T-helper 1 cell treated with Interleukin-12 subunit alpha and Interleukin-12 subunit beta and Interleukin-4 antibody, amounts not matched to agents 30 μg/mL and 1 μg/mL, for 36 hours (primary cell): Measurements from ENCODE around the gene LDLRAD4.

Source experiments
- H3K27ac Mint-ChIP-seq: one replicate; pipeline ENCODE4 v1.8.0; 2021; ENCODE audit warnings: mild to moderate bottlenecking, mixed read lengths
- H3K27me3 Mint-ChIP-seq: one replicate; pipeline ENCODE4 v1.8.0; 2021; ENCODE audit warnings: low read depth, mixed read lengths
- H3K36me3 Mint-ChIP-seq: one replicate; pipeline ENCODE4 v1.8.0; 2021; ENCODE audit warnings: low read depth, mixed read lengths
- H3K4me1 Mint-ChIP-seq: one replicate; pipeline ENCODE4 v1.8.0; 2021; ENCODE audit warnings: low read depth, mixed read lengths
- H3K4me3 Mint-ChIP-seq: one replicate; pipeline ENCODE4 v1.8.0; 2021; ENCODE audit warnings: mild to moderate bottlenecking, moderate library complexity, mixed read lengths
- H3K9me3 Mint-ChIP-seq: one replicate; pipeline ENCODE4 v1.8.0; 2021; ENCODE audit warnings: mixed read lengths

Gene LDLRAD4

DNA sequence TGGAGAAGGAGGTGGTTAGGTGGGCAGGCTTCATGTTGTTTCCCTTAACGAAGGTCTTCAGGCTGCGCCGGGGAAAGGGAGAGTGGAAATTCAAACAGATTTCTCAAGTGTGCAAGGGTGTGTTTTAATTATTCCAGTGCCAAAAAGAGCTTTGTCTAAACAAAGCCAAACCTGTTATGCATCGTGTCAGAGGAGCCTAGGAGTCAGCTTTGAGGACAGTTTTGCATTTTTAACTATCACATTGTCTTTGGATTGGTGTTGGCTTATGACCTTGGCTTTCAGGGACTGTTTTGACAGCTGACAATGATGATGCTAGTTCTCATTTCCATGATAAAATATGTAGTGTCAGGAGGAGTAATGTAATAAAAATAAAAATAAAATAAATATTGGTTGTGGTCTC, 144.8 kb downstream of the LDLRAD4 start:
- Mint-ChIP-seq H3K27me3 (peaks cover 4% of the 10 kb centered on the region), H3K9me3 (no peaks in the 10 kb centered on the region), H3K36me3 (no peaks in the 10 kb centered on the region), H3K4me1 (peaks cover 9% of the 10 kb centered on the region), H3K27ac (no peak overlapping the region), H3K4me3 (no peak overlapping the region)

- Mint-ChIP-seq H3K4me1 (peaks cover 9% of the 10 kb centered on the region), H3K27ac (no peak overlapping the region), H3K4me3 (no peak overlapping the region), H3K27me3 (peaks cover 4% of the 10 kb centered on the region), H3K36me3 (no peaks in the 10 kb centered on the region), H3K9me3 (no peaks in the 10 kb centered on the region)
Observed at GRCh38 chr18:13364721-13365205, 146.2 kb downstream of the LDLRAD4 start.

DNA sequence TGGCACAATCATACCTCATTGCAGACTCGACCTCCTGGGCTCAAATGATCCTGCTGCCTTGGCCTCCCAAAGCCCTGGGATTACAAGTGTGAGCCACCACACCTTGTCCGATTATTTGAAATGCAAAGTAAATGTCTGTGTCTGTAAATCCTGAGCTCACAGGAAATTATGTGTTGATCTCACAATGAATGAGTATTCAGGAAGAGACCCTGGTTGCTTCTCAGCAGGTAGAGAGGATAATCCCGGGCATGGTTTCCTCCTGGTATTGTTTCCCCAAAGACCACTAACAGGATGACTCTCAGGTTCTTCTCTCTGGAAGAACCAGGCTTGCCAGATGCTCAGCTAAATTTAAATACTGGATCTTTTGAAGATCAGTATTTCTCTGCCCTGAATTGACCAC, 147.6 kb downstream of the LDLRAD4 start:
- no peaks in the 10 kb centered on the region for H3K36me3 Mint-ChIP-seq
- no peak overlapping the region for H3K4me3 Mint-ChIP-seq
- H3K9me3 Mint-ChIP-seq = no peaks in the 10 kb centered on the region
- H3K27me3 Mint-ChIP-seq = peaks cover 4% of the 10 kb centered on the region
- H3K4me1 Mint-ChIP-seq = peaks cover 9% of the 10 kb centered on the region
- H3K27ac Mint-ChIP-seq = no peak overlapping the region

- no peaks in the 10 kb centered on the region for H3K36me3 Mint-ChIP-seq
- no peak overlapping the region for H3K27ac Mint-ChIP-seq
- no peaks in the 10 kb centered on the region for H3K9me3 Mint-ChIP-seq
- no peak overlapping the region for H3K4me3 Mint-ChIP-seq
- peaks cover 4% of the 10 kb centered on the region for H3K27me3 Mint-ChIP-seq
- peaks cover 9% of the 10 kb centered on the region for H3K4me1 Mint-ChIP-seq
Observed at GRCh38 chr18:13366541-13366940, 148.0 kb downstream of the LDLRAD4 start.

DNA sequence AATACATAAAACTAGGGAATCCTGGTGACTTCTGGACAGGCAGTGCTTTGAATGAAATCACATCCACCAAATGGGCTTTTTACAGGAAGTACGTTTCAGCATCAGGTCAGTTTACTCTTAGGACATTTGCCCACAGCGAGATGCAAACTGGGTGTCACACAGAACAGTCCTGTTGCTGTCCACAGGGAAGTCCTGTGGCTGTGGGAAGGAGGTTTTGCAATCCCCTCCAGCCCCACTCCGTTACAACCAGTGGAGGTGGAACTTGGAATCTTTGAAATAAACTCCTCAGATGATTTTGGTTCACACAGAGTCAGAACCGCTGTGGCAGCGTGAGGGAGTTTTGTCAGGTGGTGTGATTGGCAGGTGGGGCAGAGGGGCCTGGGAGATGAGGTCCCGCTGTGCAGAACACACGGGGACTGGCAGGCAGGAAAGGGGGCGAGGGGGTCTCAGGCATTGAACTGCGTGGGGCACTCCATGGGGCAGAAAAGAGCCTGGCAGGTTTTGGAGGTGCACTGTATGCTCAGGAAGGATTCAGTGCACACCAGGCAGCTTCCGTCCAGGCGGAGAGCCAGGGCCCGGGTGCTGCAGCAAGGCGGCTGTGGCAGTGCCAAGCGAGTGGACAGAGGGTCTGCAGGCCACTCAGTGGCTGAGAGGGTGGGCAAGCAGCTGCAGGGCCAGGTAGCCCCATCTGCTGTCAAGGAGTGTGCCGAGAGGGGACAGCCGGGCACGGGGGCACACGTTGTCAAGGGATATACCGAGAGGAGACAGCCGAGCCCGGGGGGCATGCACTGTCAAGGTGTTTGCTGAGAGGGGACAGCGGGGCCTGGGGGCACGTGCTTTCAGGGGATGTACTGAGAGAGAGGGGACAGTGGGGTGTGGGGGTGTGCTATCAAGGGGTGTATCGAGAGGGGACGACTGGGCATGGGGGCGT, 148.7 kb downstream of the LDLRAD4 start:
- Mint-ChIP-seq H3K36me3 (no peaks in the 10 kb centered on the region), H3K4me3 (no peak overlapping the region), H3K27ac (no peak overlapping the region), H3K9me3 (no peaks in the 10 kb centered on the region), H3K27me3 (peaks cover 4% of the 10 kb centered on the region), H3K4me1 (peaks cover 11% of the 10 kb centered on the region)

DNA sequence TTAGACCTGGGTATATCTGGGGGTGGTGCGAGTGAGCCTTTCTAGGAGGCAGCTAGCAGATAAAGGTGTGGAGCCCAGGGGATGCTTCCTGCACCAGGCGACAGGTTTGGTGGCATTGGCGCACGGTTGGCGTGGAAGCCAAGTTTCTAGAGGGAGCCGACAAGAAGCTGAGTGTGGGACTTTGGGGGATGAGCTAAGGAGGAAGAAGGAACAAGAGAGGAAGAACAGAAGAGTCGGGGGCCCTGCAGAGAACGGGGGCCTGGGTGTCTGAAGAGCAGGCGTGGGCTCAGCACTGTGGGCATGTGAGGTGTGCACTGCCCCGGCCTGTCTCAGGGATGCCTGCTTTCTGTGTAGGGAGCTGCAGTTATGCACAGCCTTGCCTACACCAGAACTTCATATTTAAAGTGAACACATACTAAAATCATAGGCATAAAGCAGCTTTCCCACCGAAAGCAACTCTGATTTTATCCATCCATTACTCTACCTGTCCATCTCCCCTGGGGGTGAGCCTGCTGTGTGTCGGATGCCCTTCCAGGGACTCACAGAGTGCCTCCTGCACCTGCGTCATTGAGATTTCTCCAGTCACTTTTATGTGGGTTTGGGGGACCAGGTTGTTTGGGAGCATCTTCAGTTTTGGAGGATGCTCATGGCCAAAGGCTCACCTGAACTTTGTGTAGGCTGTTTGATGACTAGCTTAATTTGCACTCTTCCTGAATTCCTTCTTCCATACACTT, 149.7 kb downstream of the LDLRAD4 start:
- Mint-ChIP-seq H3K27me3 (peaks cover 4% of the 10 kb centered on the region), H3K27ac (no peak overlapping the region), H3K4me1 (peaks cover 16% of the 10 kb centered on the region), H3K4me3 (no peak overlapping the region), H3K9me3 (no peaks in the 10 kb centered on the region), H3K36me3 (no peaks in the 10 kb centered on the region)

GRCh38 chr18:13369353-13369752, 150.8 kb downstream of the LDLRAD4 start:
- H3K27ac Mint-ChIP-seq = no peak overlapping the region

DNA sequence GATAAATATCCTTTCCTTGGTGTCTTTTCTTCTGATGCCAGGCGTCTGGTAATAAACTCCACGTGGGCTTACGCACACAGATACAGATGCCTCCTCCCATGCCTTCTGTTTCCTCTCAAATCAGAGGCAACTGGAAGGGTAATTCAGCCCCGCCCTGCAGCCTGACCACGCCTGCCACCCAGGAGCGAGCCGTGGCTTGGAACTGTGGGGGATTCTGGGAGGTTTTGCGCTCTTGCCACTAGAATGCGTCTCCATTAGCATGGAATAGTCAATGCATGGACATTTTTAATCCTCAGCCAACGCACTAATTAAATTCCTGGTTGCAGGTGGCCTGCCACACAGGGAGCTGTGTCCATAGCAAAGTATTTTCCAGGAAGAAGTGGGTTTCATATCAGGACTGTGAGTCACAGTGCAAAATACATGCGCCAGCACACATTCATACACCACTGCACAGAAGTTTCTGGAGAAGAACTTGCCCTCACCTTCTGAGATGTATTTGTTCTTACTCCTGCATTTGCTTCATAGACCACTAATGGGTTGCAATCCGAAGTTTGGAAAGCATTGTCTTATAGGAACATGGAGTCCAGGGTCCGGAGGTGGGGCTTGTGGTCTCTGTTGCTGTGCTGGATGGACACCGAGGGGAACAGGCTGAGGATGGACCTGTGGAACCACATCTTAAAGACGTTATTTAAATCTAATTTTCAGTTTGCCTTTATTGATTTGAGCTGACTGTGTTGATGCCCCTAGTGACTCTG, 151.4 kb downstream of the LDLRAD4 start:
- Mint-ChIP-seq H3K4me1 (peaks cover 20% of the 10 kb centered on the region), H3K36me3 (no peaks in the 10 kb centered on the region), H3K27ac (no peak overlapping the region), H3K27me3 (peaks cover 4% of the 10 kb centered on the region), H3K4me3 (no peak overlapping the region), H3K9me3 (no peaks in the 10 kb centered on the region)

More at GRCh38 chr18:13369353-13369752, 150.8 kb downstream of the LDLRAD4 start:
- H3K4me3 Mint-ChIP-seq = no peak overlapping the region
- peaks cover 20% of the 10 kb centered on the region for H3K4me1 Mint-ChIP-seq
- no peaks in the 10 kb centered on the region for H3K36me3 Mint-ChIP-seq
- peaks cover 4% of the 10 kb centered on the region for H3K27me3 Mint-ChIP-seq
- H3K9me3 Mint-ChIP-seq = no peaks in the 10 kb centered on the region

DNA sequence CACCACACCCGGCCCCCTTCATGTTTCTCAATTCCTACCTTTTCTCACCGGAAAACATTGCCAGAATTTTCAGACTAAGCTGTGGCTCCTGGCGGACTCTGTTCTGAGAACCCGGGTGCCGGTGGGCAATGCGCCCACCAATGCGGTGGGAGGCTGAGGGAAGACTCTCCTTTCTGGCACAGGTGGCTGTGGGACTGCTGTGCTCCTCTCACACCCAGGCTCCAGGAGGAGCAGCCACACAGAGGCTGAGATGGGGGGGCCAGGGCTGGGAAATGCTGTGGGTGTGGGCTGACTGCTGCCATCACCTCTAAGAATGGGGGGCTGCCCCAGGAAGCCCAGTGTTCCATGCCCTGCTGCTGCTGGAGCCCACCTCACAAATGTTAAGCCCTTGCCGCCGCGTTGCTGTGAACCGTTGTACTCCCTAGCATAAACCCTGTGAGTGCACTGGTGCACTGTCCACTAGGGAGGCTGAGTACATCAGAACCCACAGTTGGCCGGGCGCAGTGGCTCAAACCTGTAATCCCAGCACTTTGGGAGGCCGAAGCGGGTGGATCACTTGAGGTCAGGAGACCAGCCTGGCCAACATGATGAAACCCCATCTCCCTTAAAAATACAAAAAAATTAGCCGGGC, 152.6 kb downstream of the LDLRAD4 start:
- Mint-ChIP-seq H3K36me3 (no peaks in the 10 kb centered on the region), H3K27me3 (peaks cover 4% of the 10 kb centered on the region), H3K4me3 (no peak overlapping the region), H3K9me3 (no peaks in the 10 kb centered on the region), H3K4me1 (peaks cover 31% of the 10 kb centered on the region), H3K27ac (no peak overlapping the region)

- no peaks in the 10 kb centered on the region for H3K9me3 Mint-ChIP-seq
- H3K4me3 Mint-ChIP-seq = no peak overlapping the region
- peaks cover 36% of the 10 kb centered on the region for H3K4me1 Mint-ChIP-seq
- peaks cover 4% of the 10 kb centered on the region for H3K27me3 Mint-ChIP-seq
- H3K36me3 Mint-ChIP-seq = no peaks in the 10 kb centered on the region
- H3K27ac Mint-ChIP-seq = peak overlapping the region; percentile 26
Observed at GRCh38 chr18:13371689-13372418, 153.3 kb downstream of the LDLRAD4 start.

DNA sequence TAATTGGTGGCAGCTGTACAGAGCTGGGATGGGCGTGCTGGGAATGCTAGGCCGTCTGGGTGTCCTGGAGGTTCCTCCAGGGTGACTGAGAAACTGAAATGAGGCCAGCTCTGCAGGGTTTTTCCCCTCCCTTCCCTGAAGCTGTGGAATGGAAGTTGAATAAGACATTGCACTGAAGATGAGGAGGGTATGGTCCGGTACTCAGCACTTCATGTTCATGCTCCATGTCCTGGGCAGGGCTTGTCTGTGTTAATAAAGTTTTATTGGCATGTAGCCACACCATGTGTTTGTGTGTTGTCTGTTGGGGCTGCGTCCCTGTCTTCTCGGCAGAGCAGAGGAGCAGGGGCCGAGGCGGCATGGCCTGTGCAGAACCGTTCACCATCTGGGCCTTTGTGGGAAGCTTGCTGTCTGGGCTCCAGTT, 154.0 kb downstream of the LDLRAD4 start:
- H3K36me3 Mint-ChIP-seq = no peaks in the 10 kb centered on the region
- no peak overlapping the region for H3K4me3 Mint-ChIP-seq
- peaks cover 4% of the 10 kb centered on the region for H3K27me3 Mint-ChIP-seq
- peaks cover 43% of the 10 kb centered on the region for H3K4me1 Mint-ChIP-seq
- H3K9me3 Mint-ChIP-seq = no peaks in the 10 kb centered on the region
- no peak overlapping the region for H3K27ac Mint-ChIP-seq

GRCh38 chr18:13374096-13374467, 155.5 kb downstream of the LDLRAD4 start:
- no peak overlapping the region for H3K27ac Mint-ChIP-seq
- no peaks in the 10 kb centered on the region for H3K36me3 Mint-ChIP-seq
- H3K4me1 Mint-ChIP-seq = peaks cover 58% of the 10 kb centered on the region
- H3K4me3 Mint-ChIP-seq = no peak overlapping the region
- H3K9me3 Mint-ChIP-seq = no peaks in the 10 kb centered on the region
- H3K27me3 Mint-ChIP-seq = peaks cover 1% of the 10 kb centered on the region

GRCh38 chr18:13374468-13375301, 156.1 kb downstream of the LDLRAD4 start:
- Mint-ChIP-seq H3K27ac (peak overlapping the region; percentile 97), H3K4me3 (no peak overlapping the region), H3K27me3 (peaks cover 4% of the 10 kb centered on the region), H3K9me3 (no peaks in the 10 kb centered on the region), H3K4me1 (peaks cover 59% of the 10 kb centered on the region), H3K36me3 (no peaks in the 10 kb centered on the region)
